Neural cell (in vitro differentiated cells): ENCODE data around the gene DHRS12. TPM values are rescaled to one million over a fixed set of nuclear protein-coding genes. Genes with fewer than 3 reads are reported as not detected.

ENCODE experiments used
- H2AFZ ChIP-seq: fragments of 200-600, 300-800 bp; sonication (generic), shearing (Covaris generic); 2 replicates; pipeline ENCODE4 v1.6.0; 2014; ENCODE audit warnings: low read depth, mild to moderate bottlenecking, antibody characterized with exemption, low read length, moderate library complexity
- H3F3A ChIP-seq: fragments of 200-600 bp; shearing (Covaris generic); 2 replicates; pipeline ENCODE4 v1.6.1; 2016; ENCODE audit warnings: mild to moderate bottlenecking, moderate library complexity, mixed read lengths, antibody characterized with exemption, low read length; ENCODE audit not compliant: insufficient read depth, poor library complexity, severe bottlenecking
- H3K27ac ChIP-seq: fragments of 200-600, 300-800 bp; sonication (generic), shearing (Covaris generic); 2 replicates; pipeline ENCODE4 v1.5.1; 2014; ENCODE audit warnings: mild to moderate bottlenecking, low read length, moderate library complexity
- H3K27me3 ChIP-seq: fragments of 300-800, 200-600 bp; sonication (generic), shearing (Covaris generic); 2 replicates; pipeline ENCODE4 v1.6.0; 2014; ENCODE audit warnings: mild to moderate bottlenecking, low read depth, low read length, moderate library complexity; ENCODE audit not compliant: insufficient read depth
- H3K36me3 ChIP-seq: fragments of 300-800, 200-600 bp; sonication (generic), shearing (Covaris generic); 2 replicates; pipeline ENCODE4 v1.5.1; 2014; ENCODE audit warnings: mild to moderate bottlenecking, antibody characterized with exemption, low read length, moderate library complexity; ENCODE audit not compliant: insufficient read depth
- H3K4me2 ChIP-seq: fragments of 300-800, 200-600 bp; sonication (generic), shearing (Covaris generic); 2 replicates; pipeline ENCODE4 v1.6.0; 2014; ENCODE audit warnings: mild to moderate bottlenecking, low read length
- H3K4me3 ChIP-seq: fragments of 300-800, 200-600 bp; sonication (generic), shearing (Covaris generic); 2 replicates; pipeline ENCODE4 v1.5.1; 2014; ENCODE audit warnings: mild to moderate bottlenecking, low read length, moderate library complexity
- H3K79me2 ChIP-seq: fragments of 200-600 bp; shearing (Covaris generic); replicated peaks from 2 replicates; pipeline ENCODE4 v1.6.0; 2014; ENCODE audit warnings: mild to moderate bottlenecking, low read length, moderate library complexity; ENCODE audit not compliant: insufficient read depth
- H3K9ac ChIP-seq: fragments of 300-800, 200-600 bp; sonication (generic), shearing (Covaris generic); 2 replicates; pipeline ENCODE4 v1.6.1; 2016; ENCODE audit warnings: mild to moderate bottlenecking, low read length, mixed read lengths
- H3K9me2 ChIP-seq: fragments of 200-600 bp; shearing (Covaris generic); 2 replicates; pipeline ENCODE4 v1.6.1; 2016; ENCODE audit warnings: mild to moderate bottlenecking, low read length, mixed read lengths; ENCODE audit not compliant: insufficient read depth
- H3K9me3 ChIP-seq: fragments of 200-600, 300-800 bp; sonication (generic), shearing (Covaris generic); 2 replicates; pipeline ENCODE4 v1.6.1; 2016; ENCODE audit warnings: mild to moderate bottlenecking, mixed run types, low read length, moderate library complexity, mixed read lengths
- H4K20me1 ChIP-seq: fragments of 200-600 bp; shearing (Covaris generic); 2 replicates; pipeline ENCODE4 v1.6.1; 2016; ENCODE audit warnings: mild to moderate bottlenecking, mixed run types; ENCODE audit not compliant: insufficient read depth
- EP300 ChIP-seq: fragments of 450-650 bp; conservative IDR thresholded peaks from 2 replicates; pipeline ENCODE4 v1.6.1; 2014; ENCODE audit warnings: antibody characterized with exemption, mild to moderate bottlenecking, moderate library complexity; ENCODE audit not compliant: poor library complexity, severe bottlenecking
- EZH2 ChIP-seq: fragments of 200-600, 300-800 bp; shearing (Covaris generic), sonication (generic); IDR thresholded peaks from 2 replicates; pipeline ENCODE4 v1.6.1; 2014; ENCODE audit warnings: antibody characterized with exemption, low read length, borderline replicate concordance, mild to moderate bottlenecking; ENCODE audit not compliant: insufficient read depth, poor library complexity, severe bottlenecking
- MXI1 ChIP-seq: fragments of 450-650 bp; conservative IDR thresholded peaks from 2 replicates; pipeline ENCODE4 v1.6.1; 2014; ENCODE audit warnings: antibody characterized with exemption, mild to moderate bottlenecking; ENCODE audit not compliant: poor library complexity, severe bottlenecking
- POLR2AphosphoS5 ChIP-seq: IDR thresholded peaks from 2 replicates; pipeline ENCODE4 v1.6.1; 2012
- RAD21 ChIP-seq: fragments of 450-650 bp; conservative IDR thresholded peaks from 2 replicates; pipeline ENCODE4 v1.6.1; 2014; ENCODE audit warnings: antibody characterized with exemption, mild to moderate bottlenecking, moderate library complexity
- REST ChIP-seq: IDR thresholded peaks from 2 replicates; pipeline ENCODE4 v1.6.1; 2012; ENCODE audit warnings: borderline replicate concordance
- SMC3 ChIP-seq: fragments of 450-650 bp; conservative IDR thresholded peaks from 2 replicates; pipeline ENCODE4 v1.6.1; 2014; ENCODE audit warnings: antibody characterized with exemption, mild to moderate bottlenecking, moderate library complexity; ENCODE audit not compliant: poor library complexity
- polyA plus RNA-seq: library from polyadenylated mRNA; depleted of rRNA; stranded (reverse); fragments of >200 nt; gene quantifications from 2 replicates; pipeline ENCODE4 v1.2.3, GENCODE V29; 2014
- TF ChIP-seq, protein P1 (sequence below): fragments of 450-650 bp; IDR thresholded peaks from 2 replicates; pipeline ENCODE4 v1.5.1; 2014; ENCODE audit warnings: antibody characterized with exemption, mild to moderate bottlenecking, moderate library complexity; ENCODE audit not compliant: poor library complexity, severe bottlenecking

DHRS12 gene
- polyA plus RNA-seq, 1 donor from 2014 or later, result 4.4 TPM

- no peak overlapping the region for H3K4me2 ChIP-seq
- no peak overlapping the region for H3K9ac ChIP-seq
- H3F3A ChIP-seq, result no peaks in the 10 kb centered on the region
- H3K27me3 ChIP-seq, result no peaks in the 10 kb centered on the region
- no peaks in the 10 kb centered on the region for H3K9me3 ChIP-seq
- no peak overlapping the region for H3K4me3 ChIP-seq
- H2AFZ ChIP-seq, result no peak overlapping the region
- H3K9me2 ChIP-seq, result no peaks in the 10 kb centered on the region
- TF ChIP-seq EZH2 (no peak), POLR2AphosphoS5 (no peak), REST (no peak), RAD21 (no peak)
- TF ChIP-seq, protein P1, sequence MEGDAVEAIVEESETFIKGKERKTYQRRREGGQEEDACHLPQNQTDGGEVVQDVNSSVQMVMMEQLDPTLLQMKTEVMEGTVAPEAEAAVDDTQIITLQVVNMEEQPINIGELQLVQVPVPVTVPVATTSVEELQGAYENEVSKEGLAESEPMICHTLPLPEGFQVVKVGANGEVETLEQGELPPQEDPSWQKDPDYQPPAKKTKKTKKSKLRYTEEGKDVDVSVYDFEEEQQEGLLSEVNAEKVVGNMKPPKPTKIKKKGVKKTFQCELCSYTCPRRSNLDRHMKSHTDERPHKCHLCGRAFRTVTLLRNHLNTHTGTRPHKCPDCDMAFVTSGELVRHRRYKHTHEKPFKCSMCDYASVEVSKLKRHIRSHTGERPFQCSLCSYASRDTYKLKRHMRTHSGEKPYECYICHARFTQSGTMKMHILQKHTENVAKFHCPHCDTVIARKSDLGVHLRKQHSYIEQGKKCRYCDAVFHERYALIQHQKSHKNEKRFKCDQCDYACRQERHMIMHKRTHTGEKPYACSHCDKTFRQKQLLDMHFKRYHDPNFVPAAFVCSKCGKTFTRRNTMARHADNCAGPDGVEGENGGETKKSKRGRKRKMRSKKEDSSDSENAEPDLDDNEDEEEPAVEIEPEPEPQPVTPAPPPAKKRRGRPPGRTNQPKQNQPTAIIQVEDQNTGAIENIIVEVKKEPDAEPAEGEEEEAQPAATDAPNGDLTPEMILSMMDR, result no peak
- no peaks in the 10 kb centered on the region for H3K79me2 ChIP-seq
- no peaks in the 10 kb centered on the region for H3K36me3 ChIP-seq
- H3K27ac ChIP-seq, result no peak overlapping the region
- H4K20me1 ChIP-seq, result no peaks in the 10 kb centered on the region
These were observed 39.5 kb downstream of the DHRS12 start for GRCh38 chr13:51764184-51765141.

DNA sequence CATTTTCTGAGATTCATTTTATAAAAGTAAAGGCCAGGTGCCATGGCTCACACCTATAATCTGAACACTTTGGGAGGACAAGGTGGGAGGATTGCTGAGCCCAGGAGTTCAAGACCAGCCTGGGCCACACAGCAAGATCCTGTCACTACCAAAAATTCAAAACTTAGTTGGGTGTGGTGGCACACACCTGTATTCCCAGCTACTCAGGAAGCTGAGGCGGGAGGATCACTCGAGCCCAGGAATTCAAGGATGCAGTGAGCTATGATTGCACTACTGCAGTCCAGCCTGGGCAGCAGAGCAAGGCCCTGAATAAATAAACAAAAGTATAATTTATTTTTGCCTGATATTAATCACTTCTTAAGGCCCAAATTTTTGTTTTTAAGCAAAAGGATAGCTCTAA, 40.5 kb downstream of the DHRS12 start:
- H3K4me3 ChIP-seq, result no peak overlapping the region
- no peaks in the 10 kb centered on the region for H3K9me2 ChIP-seq
- H3F3A ChIP-seq, result no peaks in the 10 kb centered on the region
- no peaks in the 10 kb centered on the region for H4K20me1 ChIP-seq
- H3K27me3 ChIP-seq, result no peaks in the 10 kb centered on the region
- no peak overlapping the region for H3K9ac ChIP-seq
- TF ChIP-seq EP300 (no peak), POLR2AphosphoS5 (no peak), REST (no peak), MXI1 (no peak), EZH2 (no peak), SMC3 (no peak), RAD21 (no peak)
- TF ChIP-seq, protein P1, result no peak
- no peak overlapping the region for H3K27ac ChIP-seq
- H3K79me2 ChIP-seq, result no peaks in the 10 kb centered on the region
- no peak overlapping the region for H3K4me2 ChIP-seq
- no peaks in the 10 kb centered on the region for H3K36me3 ChIP-seq
- H2AFZ ChIP-seq, result no peak overlapping the region
- H3K9me3 ChIP-seq, result no peaks in the 10 kb centered on the region
